Activated CD8-positive, alpha-beta T cell treated with anti-CD3 and anti-CD28 coated beads for 36 hours (primary cell): ENCODE results near the gene TDRD12. TPM values are rescaled to one million over a fixed set of nuclear protein-coding genes. Genes with fewer than 3 reads are reported as not detected.
A peak's percentile ranks its signal among the peaks of the same experiment; 100 is the strongest.

ENCODE experiments used
- ATAC-seq: fragments of 200-7000 bp; cut with Tn5 transposase; one replicate; pipeline ENCODE4 v1.10.0; 2021; ENCODE audit warnings: mild to moderate bottlenecking, moderate library complexity
- CTCF ChIA-PET: fragments of 350-600 bp; sonication (Branson Sonifier 250); formaldehyde crosslinking; loops from one replicate; lab custom pipeline; 2021; ENCODE audit warnings: antibody characterized with exemption; lab: Charles Lee
- POLR2A ChIA-PET: fragments of 350-600 bp; sonication (Branson Sonifier 250); formaldehyde crosslinking; loops from one replicate; lab custom pipeline; 2021; ENCODE audit warnings: antibody characterized with exemption; lab: Charles Lee
- DNase-seq: peaks from one replicate; pipeline ENCODE4 v3.0.0-alpha.2; 2020
- H3K27ac Mint-ChIP-seq: one replicate; pipeline ENCODE4 v1.8.0; 2021; ENCODE audit warnings: mild to moderate bottlenecking, mixed read lengths
- H3K27me3 Mint-ChIP-seq: one replicate; pipeline ENCODE4 v1.8.0; 2021; ENCODE audit warnings: mixed read lengths
- H3K36me3 Mint-ChIP-seq: one replicate; pipeline ENCODE4 v1.8.0; 2021; ENCODE audit warnings: low read depth, mixed read lengths
- H3K4me1 Mint-ChIP-seq: one replicate; pipeline ENCODE4 v1.8.0; 2021; ENCODE audit warnings: low read depth, mixed read lengths
- H3K4me3 Mint-ChIP-seq: one replicate; pipeline ENCODE4 v1.8.0; 2021; ENCODE audit warnings: mild to moderate bottlenecking, moderate library complexity, mixed read lengths
- H3K9me3 Mint-ChIP-seq: one replicate; pipeline ENCODE4 v1.8.0; 2021; ENCODE audit warnings: mixed read lengths
- CTCF ChIP-seq: fragments of 200-600 bp; IDR thresholded peaks from one replicate; pipeline ENCODE4 v1.8.0; 2022; ENCODE audit warnings: antibody characterized with exemption, mild to moderate bottlenecking
- intact Hi-C: fragments of 100-400 bp; cut with micrococcal nuclease; formaldehyde crosslinking; loops from one replicate; pipeline ENCODE4 v1.10.0; 2022
- total RNA-seq, 2 experiments: library from RNA; stranded (reverse); gene quantifications; one replicate each; pipeline ENCODE4 v1.2.3, GENCODE V29; 2021

TDRD12 gene
- total RNA-seq, 2 experiments from 2014 or later = 0.13 TPM; not detected in 1

DNA sequence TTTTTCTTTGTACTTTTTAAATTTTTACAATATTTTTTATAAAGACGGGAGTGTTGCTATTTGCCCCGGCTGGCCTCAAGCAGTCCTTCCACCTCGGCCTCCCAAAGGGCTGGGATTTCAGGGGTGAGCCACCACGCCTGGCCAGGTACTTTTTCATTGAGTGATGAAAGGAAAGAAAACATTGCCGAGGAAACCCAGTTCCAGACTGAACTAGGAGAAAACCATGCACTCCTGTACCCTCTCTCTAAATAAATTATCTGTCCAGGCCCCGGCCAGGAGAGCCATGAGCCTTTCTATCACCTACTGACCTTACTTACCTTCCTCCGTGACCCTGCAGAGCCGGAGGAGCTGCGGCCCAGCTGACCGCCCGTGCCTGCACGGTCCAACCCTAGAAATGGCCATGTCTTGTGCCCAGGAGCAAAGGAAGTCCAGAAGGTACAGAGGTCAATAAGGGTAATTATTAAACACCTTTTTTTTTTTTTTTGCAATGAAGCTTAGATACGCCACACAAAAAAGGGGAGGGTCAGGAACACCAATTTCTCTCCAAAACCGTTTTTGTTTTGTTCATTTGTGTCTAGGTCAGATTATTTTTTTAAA lies 149.9 kb downstream of the TDRD12 start, which contains the start of gene SLC7A9:
Gene SLC7A9 (minus strand): TSS at position 399 of the 597 bp plus-strand sequence. CDS start 1,233 bp downstream, outside the sequence.
- DNase-seq = no peak
- no peaks in the 10 kb centered on the region for H3K36me3 Mint-ChIP-seq
- CTCF ChIA-PET = no interaction called here
- no peak within 1 kb of the TSS for H3K27ac Mint-ChIP-seq
- ATAC-seq = no peak
- intact Hi-C loops = no loop called here
- no peaks in the 10 kb centered on the region for H3K9me3 Mint-ChIP-seq
- H3K4me3 Mint-ChIP-seq = no peak within 1 kb of the TSS
- H3K4me1 Mint-ChIP-seq = no peaks in the 10 kb centered on the region
- H3K27me3 Mint-ChIP-seq = no peaks in the 10 kb centered on the region
- POLR2A ChIA-PET = interaction anchor here (0.6 kb wide), 1 partner anchor 46 kb away, joined by 3 read pairs; no protein-coding TSS in a partner anchor
- TF ChIP-seq CTCF = no peak

DNA sequence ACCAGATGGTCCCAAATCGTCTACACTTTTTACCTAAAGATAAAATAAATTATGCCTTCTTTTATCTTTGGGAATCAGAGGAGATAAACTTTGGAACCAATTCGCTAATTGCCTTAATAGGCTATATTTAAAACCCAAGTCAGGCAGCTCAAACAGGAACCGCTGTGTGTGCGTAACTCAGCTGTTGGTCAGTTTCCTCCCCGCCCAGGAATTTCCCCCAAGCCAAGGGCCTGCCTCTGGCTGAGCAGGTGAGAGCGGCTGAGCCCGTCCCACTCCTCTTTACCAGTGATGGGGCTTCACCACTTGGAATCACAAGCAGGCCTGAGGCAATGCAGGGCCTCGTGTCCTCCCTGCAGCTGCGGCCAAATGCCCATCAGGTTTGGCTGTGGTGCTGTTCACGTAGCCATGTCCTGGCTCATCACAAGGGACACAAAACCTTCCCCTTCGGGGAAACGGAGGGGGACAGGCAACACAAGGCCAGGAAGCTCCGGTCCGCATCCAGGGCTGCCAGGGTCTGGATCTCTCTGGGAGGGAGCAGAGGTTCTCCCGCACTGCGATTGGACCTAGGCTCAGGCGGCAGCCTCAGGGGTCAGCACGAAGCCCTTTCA lies 150.5 kb downstream of the TDRD12 start:
- H3K27ac Mint-ChIP-seq = no peak overlapping the region
- no peaks in the 10 kb centered on the region for H3K27me3 Mint-ChIP-seq
- intact Hi-C loops = no loop called here
- no peak overlapping the region for H3K4me3 Mint-ChIP-seq
- no peak for DNase-seq
- TF ChIP-seq CTCF = no peak
- CTCF ChIA-PET = no interaction called here
- H3K36me3 Mint-ChIP-seq = no peaks in the 10 kb centered on the region
- no peak for ATAC-seq
- POLR2A ChIA-PET = interaction anchor here (0.6 kb wide), 1 partner anchor 45 kb away, joined by 3 read pairs; no protein-coding TSS in a partner anchor
- no peaks in the 10 kb centered on the region for H3K4me1 Mint-ChIP-seq
- no peaks in the 10 kb centered on the region for H3K9me3 Mint-ChIP-seq

DNA sequence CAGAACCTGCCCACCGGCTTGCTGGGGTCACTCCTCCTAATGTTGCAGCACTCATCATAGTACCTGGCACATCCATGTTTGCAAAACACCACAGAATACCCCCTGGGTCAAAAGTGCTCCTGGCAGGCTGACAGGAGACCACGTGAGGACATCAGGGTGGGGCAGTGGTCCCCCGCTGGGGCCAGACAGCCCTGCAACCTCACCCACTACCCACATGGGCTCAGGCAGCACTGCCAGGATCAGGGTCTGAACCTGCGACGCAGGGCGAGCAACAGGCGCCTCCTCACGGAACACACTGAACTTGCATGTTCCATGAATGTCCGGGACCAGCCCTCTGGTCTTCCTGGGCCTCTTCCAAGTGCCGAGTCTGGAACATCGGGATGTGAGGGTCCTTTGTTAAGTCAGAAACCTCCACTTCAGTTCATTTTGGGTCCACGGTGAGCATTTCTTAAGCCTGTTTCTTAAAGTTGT lies 151.4 kb downstream of the TDRD12 start:
- H3K27ac Mint-ChIP-seq = no peak overlapping the region
- H3K36me3 Mint-ChIP-seq = no peaks in the 10 kb centered on the region
- no peak for TF ChIP-seq CTCF
- POLR2A ChIA-PET = no interaction called here
- H3K27me3 Mint-ChIP-seq = no peaks in the 10 kb centered on the region
- no peak for DNase-seq
- no peak overlapping the region for H3K4me3 Mint-ChIP-seq
- CTCF ChIA-PET = no interaction called here
- no peaks in the 10 kb centered on the region for H3K9me3 Mint-ChIP-seq
- ATAC-seq = no peak
- H3K4me1 Mint-ChIP-seq = no peaks in the 10 kb centered on the region
- intact Hi-C loops = no loop called here

- no peak for ATAC-seq
- Mint-ChIP-seq H3K27me3 (no peaks in the 10 kb centered on the region), H3K9me3 (no peaks in the 10 kb centered on the region), H3K27ac (no peak overlapping the region), H3K4me3 (no peak overlapping the region), H3K36me3 (no peaks in the 10 kb centered on the region), H3K4me1 (no peaks in the 10 kb centered on the region)
- ChIA-PET POLR2A (no interaction called here), CTCF (no interaction called here)
- intact Hi-C loops = no loop called here
- DNase-seq = no peak
- no peak for TF ChIP-seq CTCF
Observed at GRCh38 chr19:32872391-32872790, 152.8 kb downstream of the TDRD12 start.

- H3K9me3 Mint-ChIP-seq = no peaks in the 10 kb centered on the region
- no peaks in the 10 kb centered on the region for H3K4me1 Mint-ChIP-seq
- ATAC-seq (no peak), DNase-seq (peak; percentile 22)
- ChIA-PET POLR2A (no interaction called here), CTCF (no interaction called here)
- H3K27me3 Mint-ChIP-seq = no peaks in the 10 kb centered on the region
- no peaks in the 10 kb centered on the region for H3K36me3 Mint-ChIP-seq
- intact Hi-C loops = no loop called here
- no peak for TF ChIP-seq CTCF
- no peak overlapping the region for H3K4me3 Mint-ChIP-seq
- H3K27ac Mint-ChIP-seq = no peak overlapping the region
Observed at GRCh38 chr19:32873247-32873959, 153.8 kb downstream of the TDRD12 start.
